Panc1 (cell line): Measurements from ENCODE around the gene ARFGEF3.

Experiments used
- POLR2AphosphoS5 ChIP-seq: IDR thresholded peaks from 2 replicates; pipeline ENCODE4 v1.6.1; 2012; ENCODE audit warnings: mild to moderate bottlenecking, low read depth, low read length, moderate library complexity
- SIN3A ChIP-seq: IDR thresholded peaks from 2 replicates; pipeline ENCODE4 v1.6.1; 2012; ENCODE audit warnings: low read depth, mild to moderate bottlenecking, low read length, moderate library complexity, borderline replicate concordance; ENCODE audit not compliant: insufficient read depth
- TCF7L2 ChIP-seq: IDR thresholded peaks from 2 replicates; pipeline ENCODE4 v1.6.1; 2011; ENCODE audit warnings: mild to moderate bottlenecking, low read depth, low read length, inconsistent platforms
- TF ChIP-seq, protein P1 (sequence below): fragments of 450-650 bp; IDR thresholded peaks from 2 replicates; pipeline ENCODE4 v1.5.1; 2017; ENCODE audit warnings: mild to moderate bottlenecking
- TF ChIP-seq, protein P2 (sequence below), 2 experiments: IDR thresholded peaks; 2 replicates each; pipeline ENCODE4 v1.6.1; 2011 to 2012; ENCODE audit warnings: low read depth in 2 of 2, control low read depth in 1 of 2, low read length in 1 of 2, mild to moderate bottlenecking in 1 of 2, moderate library complexity in 1 of 2; ENCODE audit not compliant: insufficient read depth in 1 of 2

DNA sequence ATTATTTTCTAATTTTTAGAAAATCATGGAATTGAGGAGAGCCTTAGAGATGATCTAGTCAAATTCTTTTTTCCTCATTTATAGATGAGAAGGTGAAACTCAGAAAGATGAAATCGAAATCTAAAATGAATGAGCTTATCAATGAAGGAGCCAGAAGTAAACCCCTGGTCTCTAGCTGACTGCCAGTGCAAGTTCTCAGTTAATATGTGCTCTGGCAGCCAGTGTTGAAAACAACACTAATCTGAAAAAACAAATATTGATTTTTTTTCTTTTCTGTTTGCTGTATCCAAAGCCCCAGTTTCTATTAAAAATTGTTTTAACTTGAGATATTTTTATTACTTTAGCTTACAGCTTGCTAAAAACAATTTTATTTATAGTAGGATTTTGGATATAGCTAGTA lies 78.0 kb downstream of the ARFGEF3 start:
- TF ChIP-seq, protein P1, sequence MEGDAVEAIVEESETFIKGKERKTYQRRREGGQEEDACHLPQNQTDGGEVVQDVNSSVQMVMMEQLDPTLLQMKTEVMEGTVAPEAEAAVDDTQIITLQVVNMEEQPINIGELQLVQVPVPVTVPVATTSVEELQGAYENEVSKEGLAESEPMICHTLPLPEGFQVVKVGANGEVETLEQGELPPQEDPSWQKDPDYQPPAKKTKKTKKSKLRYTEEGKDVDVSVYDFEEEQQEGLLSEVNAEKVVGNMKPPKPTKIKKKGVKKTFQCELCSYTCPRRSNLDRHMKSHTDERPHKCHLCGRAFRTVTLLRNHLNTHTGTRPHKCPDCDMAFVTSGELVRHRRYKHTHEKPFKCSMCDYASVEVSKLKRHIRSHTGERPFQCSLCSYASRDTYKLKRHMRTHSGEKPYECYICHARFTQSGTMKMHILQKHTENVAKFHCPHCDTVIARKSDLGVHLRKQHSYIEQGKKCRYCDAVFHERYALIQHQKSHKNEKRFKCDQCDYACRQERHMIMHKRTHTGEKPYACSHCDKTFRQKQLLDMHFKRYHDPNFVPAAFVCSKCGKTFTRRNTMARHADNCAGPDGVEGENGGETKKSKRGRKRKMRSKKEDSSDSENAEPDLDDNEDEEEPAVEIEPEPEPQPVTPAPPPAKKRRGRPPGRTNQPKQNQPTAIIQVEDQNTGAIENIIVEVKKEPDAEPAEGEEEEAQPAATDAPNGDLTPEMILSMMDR: no peak
- TF ChIP-seq POLR2AphosphoS5: no peak
- TF ChIP-seq, protein P2, sequence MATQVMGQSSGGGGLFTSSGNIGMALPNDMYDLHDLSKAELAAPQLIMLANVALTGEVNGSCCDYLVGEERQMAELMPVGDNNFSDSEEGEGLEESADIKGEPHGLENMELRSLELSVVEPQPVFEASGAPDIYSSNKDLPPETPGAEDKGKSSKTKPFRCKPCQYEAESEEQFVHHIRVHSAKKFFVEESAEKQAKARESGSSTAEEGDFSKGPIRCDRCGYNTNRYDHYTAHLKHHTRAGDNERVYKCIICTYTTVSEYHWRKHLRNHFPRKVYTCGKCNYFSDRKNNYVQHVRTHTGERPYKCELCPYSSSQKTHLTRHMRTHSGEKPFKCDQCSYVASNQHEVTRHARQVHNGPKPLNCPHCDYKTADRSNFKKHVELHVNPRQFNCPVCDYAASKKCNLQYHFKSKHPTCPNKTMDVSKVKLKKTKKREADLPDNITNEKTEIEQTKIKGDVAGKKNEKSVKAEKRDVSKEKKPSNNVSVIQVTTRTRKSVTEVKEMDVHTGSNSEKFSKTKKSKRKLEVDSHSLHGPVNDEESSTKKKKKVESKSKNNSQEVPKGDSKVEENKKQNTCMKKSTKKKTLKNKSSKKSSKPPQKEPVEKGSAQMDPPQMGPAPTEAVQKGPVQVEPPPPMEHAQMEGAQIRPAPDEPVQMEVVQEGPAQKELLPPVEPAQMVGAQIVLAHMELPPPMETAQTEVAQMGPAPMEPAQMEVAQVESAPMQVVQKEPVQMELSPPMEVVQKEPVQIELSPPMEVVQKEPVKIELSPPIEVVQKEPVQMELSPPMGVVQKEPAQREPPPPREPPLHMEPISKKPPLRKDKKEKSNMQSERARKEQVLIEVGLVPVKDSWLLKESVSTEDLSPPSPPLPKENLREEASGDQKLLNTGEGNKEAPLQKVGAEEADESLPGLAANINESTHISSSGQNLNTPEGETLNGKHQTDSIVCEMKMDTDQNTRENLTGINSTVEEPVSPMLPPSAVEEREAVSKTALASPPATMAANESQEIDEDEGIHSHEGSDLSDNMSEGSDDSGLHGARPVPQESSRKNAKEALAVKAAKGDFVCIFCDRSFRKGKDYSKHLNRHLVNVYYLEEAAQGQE (IDR thresholded peaks at IDR 0.05; ENCODE audit: insufficient read depth in 1 of 2, low read depth in 2 of 2, low read length in 1 of 2): no peak
- no peak for TF ChIP-seq SIN3A
- TF ChIP-seq TCF7L2: no peak
